Lung (tissue), 12 donors: ENCODE measurements around the gene TXNDC8. TPM values are rescaled to one million over a fixed set of nuclear protein-coding genes. Genes with fewer than 3 reads are reported as not detected.

ENCODE experiments used
- ATAC-seq: fragments of 200-7000 bp; cut with Tn5 transposase; one replicate; pipeline ENCODE4 v1.9.1; 2020; ENCODE audit warnings: moderate number of reproducible peaks; ENCODE audit not compliant: insufficient read depth, low FRiP score
- DNase-seq, 3 donors: peaks; one replicate each; pipeline ENCODE4 v3.0.0-alpha.2; 2013 to 2017
- H3K27ac ChIP-seq, 2 donors: one replicate each; pipeline ENCODE4 v1.5.1; 2013; ENCODE audit warnings: mild to moderate bottlenecking in 2 of 2, moderate library complexity in 2 of 2, control low read depth in 1 of 2, inconsistent platforms in 1 of 2, low read depth in 1 of 2, low read length in 1 of 2
- H3K27me3 ChIP-seq, 3 donors: one replicate each; pipeline ENCODE4 v1.5.1; 2013; ENCODE audit warnings: low read length in 2 of 3; ENCODE audit not compliant: control insufficient read depth in 3 of 3, insufficient read depth in 3 of 3
- H3K36me3 ChIP-seq, 4 donors: one replicate each; pipeline ENCODE4 v1.5.1; 2013; ENCODE audit warnings: low read length in 4 of 4, mild to moderate bottlenecking in 1 of 4, moderate library complexity in 1 of 4; ENCODE audit not compliant: control insufficient read depth in 4 of 4, insufficient read depth in 4 of 4
- H3K4me1 ChIP-seq, 5 donors: one replicate each; pipeline ENCODE4 v1.5.1; 2013; ENCODE audit warnings: low read length in 5 of 5, mild to moderate bottlenecking in 2 of 5, moderate library complexity in 1 of 5; ENCODE audit not compliant: control insufficient read depth in 5 of 5, insufficient read depth in 5 of 5
- H3K4me3 ChIP-seq: one replicate; pipeline ENCODE4 v1.5.1; 2013; ENCODE audit warnings: mild to moderate bottlenecking, control low read depth, moderate library complexity
- H3K9ac ChIP-seq, 2 donors: one replicate each; pipeline ENCODE4 v1.5.1; 2013; ENCODE audit warnings: low read length in 2 of 2, control low read depth in 1 of 2; ENCODE audit not compliant: insufficient read depth in 1 of 2
- H3K9me3 ChIP-seq, 4 donors: one replicate each; pipeline ENCODE4 v1.5.1; 2013; ENCODE audit warnings: low read length in 3 of 4, mild to moderate bottlenecking in 1 of 4, moderate library complexity in 1 of 4; ENCODE audit not compliant: control insufficient read depth in 4 of 4, insufficient read depth in 3 of 4
- CTCF ChIP-seq: IDR thresholded peaks from 2 replicates; pipeline ENCODE4 v1.5.1; 2012; ENCODE audit warnings: mild to moderate bottlenecking; ENCODE audit errors: control extremely low read depth, extremely low read depth
- WGBS, 2 donors: extraction: QIAGEN DNeasy Blood & Tissue Kit; methylation state at CpG; one replicate each; pipeline ENCODE4 v1.1.7; 2013; 5-methylcytosine and 5-hydroxymethylcytosine counted together
- polyA plus RNA-seq, 2 donors: library from polyadenylated mRNA; stranded (reverse); fragments of 200-250 nt; gene quantifications; one replicate each; pipeline ENCODE4 v1.2.1, GENCODE V29; 2013
- total RNA-seq, 2 donors: library from RNA; depleted of rRNA in 1 of 2; stranded (reverse); fragments of >200 nt in 1 of 2; gene quantifications; one replicate each; pipeline ENCODE4 v1.2.1, GENCODE V29; 2014 to 2021
- donor health status: control.
- donor health status: control.
- donor health status: Bipolar disorder and iron deficiency.
- donor health status: healthy.
- donor health status: DM: yes; HTN: yes; CAD: no.

The TXNDC8 gene
- total and polyA plus RNA-seq, 4 donors, result not detected

DNA sequence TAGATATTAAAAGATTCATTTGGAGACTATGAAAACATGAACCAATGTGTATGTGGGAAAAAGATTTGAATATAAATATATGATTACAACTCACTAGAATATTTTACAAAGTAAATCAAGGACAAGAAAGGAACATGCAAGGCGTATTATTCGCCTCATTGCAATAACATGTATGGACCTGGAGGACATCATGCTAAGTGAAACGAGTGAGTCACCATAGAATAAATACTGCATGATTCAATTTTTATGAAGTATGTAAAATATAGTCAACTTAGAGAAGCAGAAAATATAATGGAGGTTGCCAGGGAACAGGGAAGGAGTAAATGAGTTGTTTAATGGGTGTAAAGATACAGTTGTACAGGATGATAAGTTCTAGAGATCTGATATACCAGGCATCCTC is 4.9 kb downstream of the TXNDC8 start:
- Histone ChIP-seq H3K27ac (no peak overlapping the region), H3K4me1 (no peaks in the 10 kb centered on the region), H3K9ac (no peak overlapping the region), H3K27me3 (no peaks in the 10 kb centered on the region), H3K36me3 (no peaks in the 10 kb centered on the region), H3K9me3 (peaks cover 0 to 2% (median 0%) of the 10 kb centered on the region in 4 donors), H3K4me3 (no peak overlapping the region)
- DNase-seq (no peak), ATAC-seq (no peak)
- TF ChIP-seq CTCF, result no peak
- 90 to 94% methylated on average over 3 of the region's 3 CpGs for WGBS, 2 donors

DNA sequence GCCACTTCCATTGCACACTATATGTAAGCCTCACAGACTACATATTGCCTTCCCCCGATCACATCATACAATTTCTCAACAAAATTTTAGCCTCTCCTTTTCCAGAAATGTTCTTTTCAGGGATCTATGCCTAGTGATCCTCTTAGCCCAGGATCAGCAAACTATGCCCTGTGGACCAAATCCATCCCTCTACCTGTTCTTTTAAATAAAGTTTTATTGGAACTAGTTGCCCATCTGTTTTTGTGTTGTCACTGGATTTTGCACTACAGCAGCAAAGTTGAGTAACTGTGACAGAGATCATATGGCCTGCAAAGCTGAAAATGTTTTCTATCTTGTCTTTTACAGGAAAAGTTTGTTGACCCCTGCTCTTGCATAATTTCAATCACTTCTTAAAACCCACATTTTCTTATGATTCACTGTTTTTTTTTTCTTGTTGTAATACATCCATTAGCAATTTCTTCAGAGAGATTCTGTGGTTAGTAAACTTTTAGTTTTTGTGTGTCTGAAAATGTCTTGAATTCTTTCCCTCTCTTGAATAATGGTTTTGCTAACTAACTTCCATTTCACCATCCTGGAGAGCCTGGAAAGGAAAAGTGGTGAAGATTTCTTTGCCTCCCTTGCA is 7.1 kb downstream of the TXNDC8 start:
- TF ChIP-seq CTCF, result no peak
- Histone ChIP-seq H3K4me3 (no peak overlapping the region), H3K27ac (no peak overlapping the region), H3K9ac (no peak overlapping the region), H3K27me3 (no peaks in the 10 kb centered on the region), H3K9me3 (no peaks in the 10 kb centered on the region), H3K4me1 (no peaks in the 10 kb centered on the region), H3K36me3 (no peaks in the 10 kb centered on the region)
- DNase-seq, result no peak
- no peak for ATAC-seq
- WGBS, 2 donors, result 74 to 85% methylated on average over 1 of the region's 1 CpG

GRCh38 chr9:110329639-110330230 is 7.9 kb downstream of the TXNDC8 start:
- DNase-seq (peak in 1 of 3 donors; percentile 35), ATAC-seq (no peak)
- Histone ChIP-seq H3K27me3 (no peaks in the 10 kb centered on the region), H3K4me1 (no peaks in the 10 kb centered on the region), H3K9ac (no peak overlapping the region), H3K27ac (no peak overlapping the region), H3K9me3 (no peaks in the 10 kb centered on the region), H3K4me3 (no peak overlapping the region), H3K36me3 (no peaks in the 10 kb centered on the region)
- TF ChIP-seq CTCF, result no peak
- 45 to 55% methylated on average over 5 of the region's 5 CpGs for WGBS, 2 donors
